Pancreas (tissue), 10 donors: Measurements from ENCODE around the gene SULT2B1. TPM values are rescaled to one million over a fixed set of nuclear protein-coding genes. Genes with fewer than 3 reads are reported as not detected.

ENCODE experiments used
- ATAC-seq, 4 donors: fragments of 200-7000 bp; cut with Tn5 transposase; one replicate each; pipeline versions ENCODE4 v1.8.0 to v1.9.1; 2020; ENCODE audit warnings: mild to moderate bottlenecking in 4 of 4, moderate library complexity in 4 of 4
- DNase-seq, 6 donors: peaks; one replicate each; pipeline ENCODE4 v3.0.0-alpha.2; 2020
- FAIRE-seq: peaks from 2 replicates; lab custom pipeline; 2012; peaks lifted over from hg19 to GRCh38; lab: Jason Lieb, UNC
- H3K27ac ChIP-seq, 4 donors: fragments of 200-600 bp; sonication (generic); 1 replicate in 3 of 4; 2 replicates in 1 of 4; pipeline versions ENCODE4 v1.5.0 to v1.8.0; 2020
- H3K27me3 ChIP-seq, 4 donors: fragments of 200-600 bp; one replicate each; pipeline ENCODE4 v1.8.0; 2021
- H3K36me3 ChIP-seq, 3 donors: fragments of 200-600 bp; sonication (generic) in 1 of 3; one replicate each; pipeline versions ENCODE4 v1.5.0 to v1.8.0; 2020 to 2021
- H3K4me1 ChIP-seq, 3 donors: fragments of 200-600 bp; one replicate each; pipeline ENCODE4 v1.8.0; 2021
- H3K4me3 ChIP-seq, 4 donors: fragments of 200-600 bp; sonication (generic) in 2 of 4; one replicate each; pipeline versions ENCODE4 v1.5.0 to v1.8.0; 2020 to 2021
- H3K9me3 ChIP-seq, 4 donors: fragments of 200-600 bp; one replicate each; pipeline ENCODE4 v1.8.0; 2021
- CTCF ChIP-seq, 4 donors: fragments of 200-600 bp; sonication (generic) in 3 of 4; IDR thresholded peaks; one replicate each; pipeline versions ENCODE4 v1.5.0 to v1.8.0; 2021; ENCODE audit warnings: antibody characterized with exemption in 4 of 4
- WGBS, 2 donors: extraction: QIAGEN DNeasy Blood & Tissue Kit; methylation state at CpG; one replicate each; pipeline ENCODE4 v1.1.7; 2013; 5-methylcytosine and 5-hydroxymethylcytosine counted together
- intact Hi-C, 3 donors: fragments of 100-400 bp; cut with DNase I; formaldehyde crosslinking; loops; one replicate each; pipeline versions ENCODE4 v1.11.1 to v1.14.2; 2022
- polyA plus RNA-seq, 2 donors: library from polyadenylated mRNA; stranded (reverse); fragments of 200-250 nt; gene quantifications; one replicate each; pipeline ENCODE4 v1.2.3, GENCODE V29; 2013
- total RNA-seq, 6 donors: library from RNA; stranded (reverse); fragmentation: NEBNext Ultra II Directional in 4 of 6; extraction: Animal tissue kit (Norgen Biotek cat#: 25700) in 4 of 6; gene quantifications; one replicate each; pipeline versions ENCODE4 v1.2.1 to v1.2.4, GENCODE V29; 2021 to 2023
- donor health status: healthy with polysubstance abuse.
- donor health status: DM: no; HTN: no; CAD: no; lungs with moderate emphysema.
- donor health status: DM: no; HTN: no; CAD: no.
- donor health status: control.
- donor health status: control.
- donor health status: Bipolar disorder and iron deficiency.
- donor health status: DM: yes; HTN: yes; CAD: no.
- donor health status: DM: no; HTN: no; CAD: no.
- donor health status: DM: no; HTN: no; CAD: no.
- donor health status: DM: yes; HTN: yes; CAD: no.

Gene SULT2B1
- total and polyA plus RNA-seq, 8 donors: 0.32 to 1.7 (median 0.62) TPM; not detected in 1

GRCh38 chr19:48556163-48556562 is 4.2 kb downstream of the SULT2B1 start:
- Histone ChIP-seq H3K27ac (no peak overlapping the region), H3K36me3 (no peaks in the 10 kb centered on the region), H3K4me3 (no peak overlapping the region), H3K4me1 (no peaks in the 10 kb centered on the region), H3K9me3 (no peaks in the 10 kb centered on the region), H3K27me3 (no peaks in the 10 kb centered on the region)
- FAIRE-seq: no peak
- intact Hi-C loops: no loop called here
- DNase-seq: no peak
- 70 to 71% methylated on average over 11 of the region's 11 CpGs for WGBS, 2 donors
- ATAC-seq: no peak
- no peak for TF ChIP-seq CTCF (IDR thresholded peaks at IDR 0.05)

- H3K27me3 ChIP-seq: no peaks in the 10 kb centered on the region
- ATAC-seq (no peak), DNase-seq (no peak), FAIRE-seq (no peak)
- intact Hi-C loops: no loop called here
- no peaks in the 10 kb centered on the region for H3K9me3 ChIP-seq
- H3K27ac ChIP-seq: no peak overlapping the region
- H3K4me3 ChIP-seq: no peak overlapping the region
- H3K4me1 ChIP-seq: no peaks in the 10 kb centered on the region
- 89 to 96% methylated on average over 5 of the region's 5 CpGs for WGBS, 2 donors
- H3K36me3 ChIP-seq: no peaks in the 10 kb centered on the region
- TF ChIP-seq CTCF (IDR thresholded peaks at IDR 0.05): no peak
Observed at GRCh38 chr19:48556825-48557224, 4.9 kb downstream of the SULT2B1 start.

- no peak for TF ChIP-seq CTCF (IDR thresholded peaks at IDR 0.05)
- FAIRE-seq (no peak), ATAC-seq (peak; percentile 39 to 76 (median 68)), DNase-seq (peak in 4 of 6 donors; percentile 22 to 62 (median 26))
- H3K4me3 ChIP-seq: peak overlapping the region in 1 of 4 donors; percentile 14
- no peak overlapping the region for H3K27ac ChIP-seq
- intact Hi-C loops: no loop called here
- no peaks in the 10 kb centered on the region for H3K4me1 ChIP-seq
- 16% methylated on average over 27 of the region's 27 CpGs for WGBS, 2 donors
- no peaks in the 10 kb centered on the region for H3K9me3 ChIP-seq
- no peaks in the 10 kb centered on the region for H3K27me3 ChIP-seq
- H3K36me3 ChIP-seq: no peaks in the 10 kb centered on the region
Observed at GRCh38 chr19:48558018-48558684, 6.2 kb downstream of the SULT2B1 start.

- no peak for ATAC-seq
- FAIRE-seq: no peak
- no peak for TF ChIP-seq CTCF (IDR thresholded peaks at IDR 0.05)
Observed at GRCh38 chr19:48560095-48560530, 8.1 kb downstream of the SULT2B1 start.

GRCh38 chr19:48561412-48561811 is 9.4 kb downstream of the SULT2B1 start:
- ATAC-seq (no peak), FAIRE-seq (no peak), DNase-seq (no peak)
- no peaks in the 10 kb centered on the region for H3K9me3 ChIP-seq
- no peak overlapping the region for H3K27ac ChIP-seq
- H3K36me3 ChIP-seq: no peaks in the 10 kb centered on the region
- H3K4me1 ChIP-seq: no peaks in the 10 kb centered on the region
- TF ChIP-seq CTCF (IDR thresholded peaks at IDR 0.05): no peak
- intact Hi-C loops: no loop called here
- no peaks in the 10 kb centered on the region for H3K27me3 ChIP-seq
- 86 to 91% methylated on average over 11 of the region's 11 CpGs for WGBS, 2 donors
- no peak overlapping the region for H3K4me3 ChIP-seq

More at GRCh38 chr19:48560095-48560530, 8.1 kb downstream of the SULT2B1 start:
- WGBS, 2 donors: 76 to 80% methylated on average over 6 of the region's 6 CpGs
- no peak overlapping the region for H3K4me3 ChIP-seq
- H3K4me1 ChIP-seq: no peaks in the 10 kb centered on the region
- no peaks in the 10 kb centered on the region for H3K36me3 ChIP-seq
- no peak overlapping the region for H3K27ac ChIP-seq
- DNase-seq: no peak
- no peaks in the 10 kb centered on the region for H3K9me3 ChIP-seq
- intact Hi-C loops: no loop called here
- H3K27me3 ChIP-seq: no peaks in the 10 kb centered on the region
